SK-N-MC (cell line): ENCODE measurements around the gene MOAP1.

ENCODE experiments used
- DNase-seq: peaks from one replicate; pipeline ENCODE4 v3.0.0-alpha.2; 2011; ENCODE audit warnings: low read depth, low spot score
- H3K27ac ChIP-seq: fragments of 200-600 bp; sonication (generic); 2 replicates; pipeline ENCODE4 v1.5.1; 2016; ENCODE audit warnings: mixed run types
- H3K36me3 ChIP-seq: fragments of 200-600 bp; sonication (generic); 2 replicates; pipeline ENCODE4 v1.6.1; 2017; ENCODE audit warnings: antibody characterized with exemption, low read length, mixed read lengths; ENCODE audit not compliant: insufficient read depth
- H3K4me3 ChIP-seq: fragments of 200-600 bp; sonication (generic); 2 replicates; pipeline ENCODE4 v1.5.1; 2016
- H3K9ac ChIP-seq: fragments of 200-600 bp; sonication (generic); 2 replicates; pipeline ENCODE4 v1.8.0; 2017; ENCODE audit warnings: mixed run types, mixed read lengths; ENCODE audit not compliant: insufficient read length
- H3K9me3 ChIP-seq: fragments of 200-600 bp; sonication (generic); 2 replicates; pipeline ENCODE4 v1.6.1; 2017; ENCODE audit warnings: low read depth, mild to moderate bottlenecking, antibody characterized with exemption, low read length, moderate library complexity, mixed read lengths
- EZH2 ChIP-seq: fragments of 200-600 bp; sonication (generic); IDR thresholded peaks from one replicate; pipeline ENCODE4 v1.6.1; 2017; ENCODE audit warnings: antibody characterized with exemption
- FOXP2 ChIP-seq: optimal IDR thresholded peaks from 2 replicates; pipeline ENCODE3; 2011; ENCODE audit warnings: mild to moderate bottlenecking, moderate library complexity; ENCODE audit not compliant: insufficient read depth; ENCODE audit errors: extremely low read length, control extremely low read depth
- POLR2AphosphoS5 ChIP-seq: IDR thresholded peaks from 2 replicates; pipeline ENCODE4 v1.6.1; 2012; ENCODE audit warnings: mild to moderate bottlenecking, low read depth, low read length, borderline replicate concordance

The MOAP1 gene

DNA sequence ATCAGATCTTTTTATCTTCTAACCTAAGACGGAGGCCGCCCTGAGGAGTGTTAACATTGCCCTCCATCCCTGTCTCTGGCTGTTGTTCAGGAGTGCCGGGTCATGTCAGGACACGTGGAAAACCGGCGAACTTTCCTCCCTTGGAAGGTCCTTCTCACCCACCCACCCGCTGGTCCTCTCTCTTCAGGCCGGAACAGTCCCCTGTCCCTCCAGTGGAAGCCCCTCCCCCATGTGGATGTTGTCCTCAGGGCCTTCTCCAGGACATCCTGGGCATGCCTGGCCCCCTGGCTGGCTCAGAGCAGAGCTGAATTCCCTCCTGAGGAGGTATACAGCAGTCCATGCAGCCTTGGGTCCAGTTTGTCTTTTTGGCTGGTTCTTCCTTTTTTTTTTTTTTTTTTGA, 48.7 kb downstream of the MOAP1 start:
- Histone ChIP-seq H3K9me3 (no peaks in the 10 kb centered on the region), H3K36me3 (no peaks in the 10 kb centered on the region), H3K9ac (no peak overlapping the region), H3K4me3 (no peak overlapping the region), H3K27ac (no peak overlapping the region)
- DNase-seq, result no peak
- TF ChIP-seq FOXP2, result no peak
- TF ChIP-seq EZH2, result no peak
- no peak for TF ChIP-seq POLR2AphosphoS5

GRCh38 chr14:93135399-93135798, 49.3 kb downstream of the MOAP1 start:
- TF ChIP-seq EZH2, result no peak
- TF ChIP-seq FOXP2, result no peak
- TF ChIP-seq POLR2AphosphoS5, result no peak
- no peak for DNase-seq

DNA sequence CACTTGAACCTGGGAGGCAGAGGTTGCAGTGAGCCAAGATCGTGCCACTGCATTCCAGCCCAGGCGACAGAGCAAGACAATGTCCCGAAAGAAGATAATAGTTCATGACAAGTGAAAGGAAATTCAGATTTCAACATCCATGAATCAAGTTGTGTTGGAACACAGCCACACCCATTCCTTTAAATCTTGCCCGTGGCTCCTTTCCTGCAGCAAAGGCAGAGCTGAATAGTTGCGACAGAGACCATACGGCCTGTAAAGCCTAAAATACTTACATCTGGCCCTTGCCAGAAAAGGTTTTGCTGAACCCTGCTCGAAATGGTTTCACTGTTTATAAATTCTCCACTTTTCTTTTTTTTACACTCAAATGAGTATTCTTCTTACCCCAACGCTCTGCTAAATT, 51.2 kb downstream of the MOAP1 start:
- Histone ChIP-seq H3K27ac (peak overlapping the region; percentile 94), H3K36me3 (no peaks in the 10 kb centered on the region), H3K4me3 (peak overlapping the region; percentile 62), H3K9ac (no peak overlapping the region), H3K9me3 (no peaks in the 10 kb centered on the region)
- peak; percentile 78 for DNase-seq
- TF ChIP-seq FOXP2 (no peak), EZH2 (no peak), POLR2AphosphoS5 (no peak)

More at GRCh38 chr14:93135399-93135798, 49.3 kb downstream of the MOAP1 start:
- no peaks in the 10 kb centered on the region for H3K36me3 ChIP-seq
- H3K4me3 ChIP-seq, result no peak overlapping the region
- H3K9me3 ChIP-seq, result no peaks in the 10 kb centered on the region
- no peak overlapping the region for H3K27ac ChIP-seq
- no peak overlapping the region for H3K9ac ChIP-seq

DNA sequence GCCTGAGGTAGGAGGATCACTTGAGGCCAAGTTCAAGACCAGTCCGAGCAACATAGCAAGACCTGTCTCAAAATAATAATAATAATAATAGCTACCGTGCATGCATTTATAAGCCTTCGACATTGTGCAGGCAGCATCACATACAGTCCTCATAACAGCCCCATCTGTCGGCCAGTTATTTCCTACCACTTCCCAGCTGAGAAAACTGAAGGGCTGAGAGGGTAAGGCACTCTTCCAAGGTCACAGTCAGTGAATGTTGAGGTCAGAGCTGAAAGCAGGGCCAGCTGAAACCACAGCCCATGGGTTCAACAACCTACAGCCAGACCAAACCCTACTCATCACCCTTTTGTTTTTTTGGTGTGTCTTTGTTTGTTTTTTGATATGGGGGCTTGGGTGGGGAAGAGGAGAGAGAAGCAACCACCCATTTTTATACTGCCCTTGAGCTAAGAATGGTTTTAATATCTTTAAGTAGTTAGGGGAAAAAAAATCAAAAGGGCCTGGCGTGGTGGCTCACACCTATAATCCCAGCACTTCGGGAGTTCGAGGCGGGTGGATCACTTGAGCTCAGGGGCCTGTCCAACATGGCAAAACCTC, 52.1 kb downstream of the MOAP1 start:
- no peak for DNase-seq
- peak overlapping the region; percentile 57; the same call in 1 of the 2 replicates for H3K27ac ChIP-seq

More for the DNA sequence above, 52.1 kb downstream of the MOAP1 start:
- Histone ChIP-seq H3K9me3 (no peaks in the 10 kb centered on the region), H3K36me3 (no peaks in the 10 kb centered on the region), H3K9ac (no peak overlapping the region), H3K4me3 (no peak overlapping the region)
- TF ChIP-seq POLR2AphosphoS5 (no peak), FOXP2 (no peak), EZH2 (no peak)
